Erythroblast (primary cell): ENCODE measurements around the gene TUBB3.
"Not testable (repeated sequence)": the region's sequence is repeated elsewhere in the genome, so short reads cannot be mapped to it uniquely, and the experiment has no call there.

Experiments
- DNase-seq, 2 experiments: peaks; one replicate each; lab custom pipeline; 2025; lab: John Stamatoyannopoulos, UW
- GATA1 ChIP-seq: IDR thresholded peaks from 2 replicates; pipeline ENCODE4 v1.6.1; 2011; ENCODE audit warnings: low read depth, mild to moderate bottlenecking, control low read depth, low read length, moderate library complexity
- POLR2A ChIP-seq: IDR thresholded peaks from 2 replicates; pipeline ENCODE4 v1.6.1; 2011; ENCODE audit warnings: mild to moderate bottlenecking, low read length

Gene TUBB3

DNA sequence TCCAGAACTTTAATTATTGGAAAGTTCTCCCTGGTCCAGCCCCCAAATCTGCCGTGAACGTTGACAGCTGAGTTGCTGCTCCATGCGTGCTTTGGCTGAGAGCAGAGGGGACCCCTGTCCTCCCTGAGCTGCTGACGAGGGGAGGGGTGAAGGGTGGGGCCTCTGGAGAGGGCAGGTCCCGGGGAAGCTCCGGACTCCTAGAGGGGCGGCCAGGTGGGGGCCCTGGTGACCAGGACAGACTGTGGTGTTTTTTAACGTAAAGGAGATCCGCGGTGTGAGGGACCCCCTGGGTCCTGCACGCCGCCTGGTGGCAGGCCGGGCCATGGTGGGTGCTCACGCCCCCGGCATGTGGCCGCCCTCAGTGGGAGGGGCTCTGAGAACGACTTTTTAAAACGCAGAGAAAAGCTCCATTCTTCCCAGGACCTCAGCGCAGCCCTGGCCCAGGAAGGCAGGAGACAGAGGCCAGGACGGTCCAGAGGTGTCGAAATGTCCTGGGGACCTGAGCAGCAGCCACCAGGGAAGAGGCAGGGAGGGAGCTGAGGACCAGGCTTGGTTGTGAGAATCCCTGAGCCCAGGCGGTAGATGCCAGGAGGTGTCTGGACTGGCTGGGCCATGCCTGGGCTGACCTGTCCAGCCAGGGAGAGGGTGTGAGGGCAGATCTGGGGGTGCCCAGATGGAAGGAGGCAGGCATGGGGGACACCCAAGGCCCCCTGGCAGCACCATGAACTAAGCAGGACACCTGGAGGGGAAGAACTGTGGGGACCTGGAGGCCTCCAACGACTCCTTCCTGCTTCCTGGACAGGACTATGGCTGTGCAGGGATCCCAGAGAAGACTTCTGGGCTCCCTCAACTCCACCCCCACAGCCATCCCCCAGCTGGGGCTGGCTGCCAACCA lies 4.4 kb upstream of the TUBB3 start, which contains the start of gene MC1R:
TSS of gene MC1R (plus strand) at position 410 of the 895 bp plus-strand sequence. CDS start at position 807, 397 bp downstream.
- DNase-seq, result peak; percentile 49 to 50
- TF ChIP-seq POLR2A (no peak), GATA1 (no peak)

DNA sequence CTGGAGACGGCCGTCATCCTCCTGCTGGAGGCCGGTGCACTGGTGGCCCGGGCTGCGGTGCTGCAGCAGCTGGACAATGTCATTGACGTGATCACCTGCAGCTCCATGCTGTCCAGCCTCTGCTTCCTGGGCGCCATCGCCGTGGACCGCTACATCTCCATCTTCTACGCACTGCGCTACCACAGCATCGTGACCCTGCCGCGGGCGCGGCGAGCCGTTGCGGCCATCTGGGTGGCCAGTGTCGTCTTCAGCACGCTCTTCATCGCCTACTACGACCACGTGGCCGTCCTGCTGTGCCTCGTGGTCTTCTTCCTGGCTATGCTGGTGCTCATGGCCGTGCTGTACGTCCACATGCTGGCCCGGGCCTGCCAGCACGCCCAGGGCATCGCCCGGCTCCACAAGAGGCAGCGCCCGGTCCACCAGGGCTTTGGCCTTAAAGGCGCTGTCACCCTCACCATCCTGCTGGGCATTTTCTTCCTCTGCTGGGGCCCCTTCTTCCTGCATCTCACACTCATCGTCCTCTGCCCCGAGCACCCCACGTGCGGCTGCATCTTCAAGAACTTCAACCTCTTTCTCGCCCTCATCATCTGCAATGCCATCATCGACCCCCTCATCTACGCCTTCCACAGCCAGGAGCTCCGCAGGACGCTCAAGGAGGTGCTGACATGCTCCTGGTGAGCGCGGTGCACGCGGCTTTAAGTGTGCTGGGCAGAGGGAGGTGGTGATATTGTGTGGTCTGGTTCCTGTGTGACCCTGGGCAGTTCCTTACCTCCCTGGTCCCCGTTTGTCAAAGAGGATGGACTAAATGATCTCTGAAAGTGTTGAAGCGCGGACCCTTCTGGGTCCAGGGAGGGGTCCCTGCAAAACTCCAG lies 3.4 kb upstream of the TUBB3 start:
- TF ChIP-seq GATA1, result no peak
- DNase-seq, result no peak

DNA sequence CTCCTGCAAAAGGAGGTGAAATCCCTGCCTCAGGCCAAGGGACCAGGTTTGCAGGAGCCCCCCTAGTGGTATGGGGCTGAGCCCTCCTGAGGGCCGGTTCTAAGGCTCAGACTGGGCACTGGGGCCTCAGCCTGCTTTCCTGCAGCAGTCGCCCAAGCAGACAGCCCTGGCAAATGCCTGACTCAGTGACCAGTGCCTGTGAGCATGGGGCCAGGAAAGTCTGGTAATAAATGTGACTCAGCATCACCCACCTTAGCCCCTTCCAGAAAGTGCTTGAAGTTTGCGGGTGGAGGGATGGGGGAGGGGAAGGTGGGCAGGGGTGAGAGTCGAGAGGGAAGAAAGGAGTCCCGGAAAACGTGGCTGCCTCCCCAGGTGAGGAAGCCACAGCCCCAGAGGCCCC lies 2.4 kb upstream of the TUBB3 start:
- no peak for DNase-seq
- TF ChIP-seq POLR2A, result no peak
- TF ChIP-seq GATA1, result no peak

DNA sequence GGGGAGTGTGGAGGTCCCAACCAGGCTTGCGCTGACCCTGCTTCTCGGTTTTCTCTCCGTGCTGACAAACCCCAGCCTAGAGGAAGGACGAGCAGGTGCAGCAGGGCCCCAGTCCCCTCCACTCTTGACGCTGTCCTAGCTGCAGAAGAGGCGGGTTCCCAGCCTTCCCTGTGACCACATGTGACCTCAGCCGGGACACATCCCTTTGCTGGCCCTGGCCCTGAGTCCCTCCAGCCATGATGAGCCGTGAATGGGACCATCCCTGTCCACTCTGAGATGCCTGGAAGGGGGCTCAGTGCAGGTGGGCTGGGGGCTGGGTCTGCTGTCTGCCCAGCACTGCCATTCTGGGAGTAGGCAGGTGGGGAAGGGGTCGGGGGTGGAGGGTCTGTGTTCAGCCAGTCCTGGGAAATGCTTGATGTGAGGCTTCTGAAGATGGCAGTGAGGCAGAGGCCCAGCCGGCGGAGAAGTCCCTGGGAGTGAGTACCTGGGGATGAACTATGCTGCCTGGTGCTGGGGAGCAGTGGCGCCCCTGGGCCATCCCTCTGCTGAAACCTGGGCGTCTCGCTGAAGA lies 1.9 kb upstream of the TUBB3 start:
- no peak for TF ChIP-seq GATA1
- TF ChIP-seq POLR2A, result no peak
- no peak for DNase-seq

DNA sequence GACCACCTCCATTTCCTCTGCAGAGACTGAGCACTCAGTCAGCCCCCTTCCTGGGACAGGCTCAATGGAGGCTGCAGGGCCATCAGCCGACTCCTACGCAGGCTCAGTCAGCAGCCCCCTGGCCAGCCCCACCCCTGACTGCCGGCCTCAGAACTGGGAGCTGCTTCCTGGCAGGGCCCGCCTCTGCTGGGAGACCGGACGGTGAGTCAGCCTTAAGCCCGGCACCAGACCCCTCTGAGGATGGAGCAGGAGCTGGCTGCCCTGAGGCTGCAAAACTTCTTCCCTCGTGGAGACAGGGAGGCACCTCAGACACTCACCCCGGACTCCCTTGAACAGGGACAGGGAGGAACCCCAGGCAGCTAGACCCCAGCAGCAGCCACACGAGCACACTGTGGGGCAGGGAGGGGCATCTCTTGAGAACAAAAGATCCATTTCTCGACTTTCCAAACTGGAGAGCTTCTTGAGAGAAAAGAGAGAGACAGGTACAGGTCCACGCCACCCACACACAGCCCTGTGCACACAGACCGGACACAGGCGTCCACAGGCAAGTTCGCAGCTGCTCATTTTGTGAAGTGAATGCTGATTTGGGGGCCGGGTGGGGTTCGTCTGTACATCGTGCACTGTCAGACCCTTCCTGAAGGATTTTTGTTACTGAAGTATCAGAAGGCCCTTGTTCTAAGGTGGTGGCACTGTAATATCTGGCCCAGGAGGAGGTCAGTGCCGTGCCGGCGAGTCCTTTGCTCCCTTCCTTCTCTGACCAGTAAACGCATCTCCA lies 1.3 kb upstream of the TUBB3 start:
- TF ChIP-seq POLR2A (no peak), GATA1 (no peak)
- DNase-seq, result peak in 1 of 2 experiments; percentile 44

DNA sequence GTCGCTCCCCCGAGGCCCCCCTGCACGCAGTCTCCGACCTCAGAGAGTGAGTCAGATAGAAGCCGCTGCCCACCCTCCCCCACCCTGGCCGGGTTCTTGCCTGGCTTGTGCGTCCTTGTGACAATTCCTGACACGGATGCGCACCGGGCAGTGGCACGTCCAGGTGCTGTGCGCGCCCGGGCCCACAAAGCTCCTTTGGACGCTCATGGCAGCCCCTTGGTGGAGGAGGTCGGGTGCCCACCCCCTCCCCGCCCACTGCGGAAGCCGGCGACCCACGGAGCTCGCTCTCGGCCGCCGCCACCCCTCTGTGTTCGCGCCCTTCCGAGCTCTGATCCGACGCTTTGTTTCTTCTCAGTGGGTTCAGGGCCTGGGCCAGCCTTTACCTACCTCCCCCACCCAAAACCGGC lies 662 bp upstream of the TUBB3 start:
- DNase-seq, result peak; percentile 34 to 49
- TF ChIP-seq GATA1 (no peak), POLR2A (no peak)

DNA sequence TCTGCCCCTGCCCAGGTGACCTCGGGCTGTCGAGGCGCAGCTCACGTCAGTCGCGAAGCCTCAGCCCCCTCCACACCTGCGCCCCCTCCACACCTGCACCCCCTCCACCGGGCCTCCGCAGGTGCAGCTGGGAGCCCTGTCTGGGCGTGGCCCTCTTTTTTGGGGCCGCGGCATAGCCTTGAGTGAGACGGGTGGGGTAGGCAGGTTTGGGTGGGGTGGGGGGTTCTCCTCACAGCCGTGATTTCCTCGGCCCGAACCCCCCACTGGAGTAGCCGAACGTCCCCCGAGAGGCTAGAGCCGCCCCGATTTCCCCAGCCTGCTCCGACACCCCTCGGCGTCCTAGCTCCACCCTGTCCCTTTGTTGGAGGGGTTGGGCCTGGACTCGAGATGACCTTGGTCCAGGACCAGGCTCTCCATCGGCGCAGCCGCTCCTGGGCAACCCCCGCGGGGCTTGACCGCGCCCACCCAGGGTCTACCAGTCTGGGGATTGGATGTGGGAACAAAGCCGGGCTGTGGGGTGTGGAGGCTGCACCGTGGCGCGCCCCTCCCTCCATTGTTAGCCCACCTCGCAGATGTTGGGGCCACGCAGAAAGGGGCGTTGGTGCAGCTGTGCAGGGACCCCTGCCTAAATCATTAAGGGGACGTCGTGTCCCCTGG lies 626 bp downstream of the TUBB3 start:
- no peak for DNase-seq
- no peak for TF ChIP-seq POLR2A
- no peak for TF ChIP-seq GATA1

DNA sequence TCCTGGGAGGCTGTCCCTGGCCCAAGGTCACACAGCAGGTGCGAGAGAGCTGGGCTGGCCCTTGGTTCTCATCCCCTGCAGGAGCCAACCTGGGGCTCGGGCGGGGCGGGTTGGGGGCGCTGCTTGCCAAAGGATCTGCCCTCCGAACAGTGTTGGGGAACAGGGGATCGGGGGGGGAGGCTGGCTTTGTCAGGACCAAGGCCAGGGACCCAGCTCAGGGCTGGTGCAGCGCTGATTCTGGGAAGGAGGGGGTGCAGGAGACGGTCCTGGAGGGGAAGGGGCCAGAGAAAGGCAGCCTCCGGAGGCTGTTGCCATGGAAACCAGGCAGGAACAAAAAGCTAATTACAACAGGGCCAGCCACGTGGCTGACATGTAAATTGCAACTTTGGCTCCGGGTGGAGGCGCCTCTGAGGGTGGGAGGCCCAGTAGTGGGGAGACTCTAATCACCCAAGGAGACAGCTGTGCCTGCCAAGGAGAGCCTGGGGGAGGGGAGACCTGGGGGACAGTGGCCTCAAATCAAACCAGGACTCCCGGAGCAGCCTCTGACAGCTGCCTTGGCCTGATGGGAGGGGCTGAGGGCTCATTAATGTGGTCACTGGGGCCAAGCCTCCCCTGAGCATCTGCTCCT lies 1.3 kb downstream of the TUBB3 start:
- peak; percentile 48 to 57 for DNase-seq
- TF ChIP-seq GATA1 (no peak), POLR2A (no peak)

DNA sequence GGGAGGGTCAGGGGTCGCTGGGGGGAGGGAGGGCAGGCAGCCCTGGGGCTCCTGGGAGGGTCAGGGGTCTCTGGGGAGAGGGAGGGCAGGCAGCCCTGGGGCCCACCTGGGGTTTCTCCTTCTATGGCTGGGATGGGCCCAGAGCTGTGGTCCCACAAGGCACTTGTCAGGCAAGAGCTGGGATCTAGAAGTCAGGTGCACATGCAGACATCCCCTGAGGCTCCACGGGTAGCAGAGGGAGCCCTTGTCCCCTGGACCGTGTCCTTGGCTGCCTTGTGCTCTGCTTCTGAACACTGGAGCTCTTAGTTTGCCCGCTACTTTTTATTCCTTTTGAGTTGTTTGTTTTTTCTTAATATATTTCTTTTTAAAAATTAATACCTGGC lies 1.8 kb downstream of the TUBB3 start:
- TF ChIP-seq GATA1 (no peak), POLR2A (no peak)
- no peak for DNase-seq

DNA sequence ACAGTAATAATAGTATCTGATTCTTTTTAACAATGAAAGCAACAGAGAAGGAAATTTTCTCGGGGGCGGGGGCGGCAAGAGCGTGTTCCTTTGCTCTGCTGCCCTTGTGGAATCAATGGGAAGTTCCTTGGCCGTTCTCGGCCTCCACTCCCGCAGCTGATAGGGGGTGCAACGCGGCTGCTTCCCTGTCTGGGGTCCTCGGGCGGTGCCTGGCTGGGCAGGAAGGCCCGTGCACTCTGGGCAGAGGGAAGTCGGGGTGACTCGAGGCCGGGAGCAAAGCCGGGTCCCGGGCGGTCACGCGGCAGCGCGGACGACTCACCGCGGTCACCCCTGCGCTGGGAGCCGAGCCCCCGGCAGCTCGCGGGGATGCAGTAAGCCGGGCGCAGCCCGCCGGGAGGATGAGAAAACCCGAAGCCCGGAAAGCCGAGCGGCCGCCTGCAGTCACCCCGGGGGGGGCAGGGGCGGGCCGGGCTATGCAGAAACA lies 2.5 kb downstream of the TUBB3 start:
- TF ChIP-seq GATA1, result no peak
- no peak for TF ChIP-seq POLR2A
- DNase-seq, result no peak

DNA sequence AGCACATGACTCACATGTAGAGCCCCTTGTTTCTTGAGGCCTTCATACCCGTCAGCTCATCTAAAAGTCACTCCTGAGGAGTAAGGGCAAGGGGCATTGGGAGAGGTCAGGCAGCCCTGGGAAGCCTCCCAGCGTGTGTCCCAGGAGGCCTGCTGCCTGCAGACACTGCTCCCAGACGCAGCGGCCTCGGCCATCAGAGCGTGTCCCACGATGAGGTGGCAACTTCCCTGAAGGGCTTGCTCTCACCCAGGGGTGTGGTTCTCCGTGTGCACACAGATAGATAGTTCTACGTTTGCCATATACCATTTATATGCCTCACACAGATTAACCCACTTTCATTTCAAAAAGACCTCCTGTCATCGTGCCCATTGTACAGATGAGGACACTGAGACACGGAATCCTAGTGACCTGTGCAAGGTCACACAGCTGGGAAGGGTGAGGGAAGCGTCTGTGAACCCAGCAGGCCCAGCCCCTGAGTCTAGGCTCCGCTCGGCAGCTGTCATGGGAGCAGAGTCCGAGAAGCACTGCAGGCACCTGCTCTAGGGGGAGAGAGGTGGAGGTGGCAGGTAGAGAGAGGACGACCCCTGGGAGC lies 8.3 kb downstream of the TUBB3 start:
- TF ChIP-seq POLR2A (no peak), GATA1 (no peak)
- DNase-seq, result no peak

DNA sequence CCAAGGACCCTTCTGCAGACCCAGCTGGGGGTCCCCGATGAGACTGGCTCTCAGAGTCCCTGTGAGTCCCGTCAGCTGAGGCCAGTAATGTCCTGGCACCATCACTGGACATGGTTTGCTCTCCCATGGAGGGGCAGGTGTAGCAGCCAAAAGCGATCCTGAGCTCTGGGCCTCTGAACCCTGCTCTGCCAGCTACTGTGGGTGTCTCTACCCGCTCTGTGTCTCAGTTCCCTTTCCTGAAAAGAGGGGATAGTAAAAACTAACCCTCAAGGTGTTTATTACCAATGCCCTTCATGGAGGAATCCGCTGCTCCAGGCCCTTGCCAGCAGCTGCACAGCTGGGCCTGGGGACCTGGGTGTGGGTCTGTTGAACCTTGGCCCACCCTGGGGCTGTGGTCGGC lies 8.8 kb downstream of the TUBB3 start:
- TF ChIP-seq POLR2A, result no peak
- TF ChIP-seq GATA1, result no peak
- DNase-seq, result no peak

DNA sequence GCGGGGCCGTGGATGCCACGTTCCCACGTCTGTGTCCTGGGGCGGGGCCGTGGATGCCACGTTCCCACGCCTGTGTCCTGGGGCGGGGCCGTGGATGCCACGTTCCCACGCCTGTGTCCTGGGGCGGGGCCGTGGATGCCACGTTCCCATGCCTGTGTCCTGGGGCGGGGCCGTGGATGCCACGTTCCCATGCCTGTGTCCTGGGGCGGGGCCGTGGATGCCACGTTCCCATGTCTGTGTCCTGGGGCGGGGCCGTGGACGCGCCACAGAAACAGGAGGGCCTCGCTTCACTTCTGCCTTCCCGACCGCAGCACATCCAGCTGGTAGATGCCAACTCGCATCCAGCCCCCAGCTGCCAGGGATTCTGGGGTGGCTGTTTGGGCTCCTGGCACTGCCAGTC lies 10.9 kb downstream of the TUBB3 start:
- DNase-seq, result not testable (repeated sequence)
